Esophagus muscularis mucosa (tissue), 4 donors: ENCODE data around the gene RTN3. TPM values are rescaled to one million over a fixed set of nuclear protein-coding genes. Genes with fewer than 3 reads are reported as not detected.
"Not testable (repeated sequence)": the region's sequence is repeated elsewhere in the genome, so short reads cannot be mapped to it uniquely, and the experiment has no call there.

Experiments
- DNase-seq: peaks from one replicate; pipeline ENCODE4 v3.0.0-alpha.2; 2017; ENCODE audit errors: extremely low spot score
- H3K27ac ChIP-seq, 4 donors: fragments of 200-600 bp; sonication (generic); replicated peaks in 1 of 4; 1 replicate in 3 of 4; 2 replicates in 1 of 4; pipeline ENCODE4 v1.5.1; 2016 to 2019; ENCODE audit warnings: mild to moderate bottlenecking in 1 of 4
- H3K27me3 ChIP-seq, 4 donors: fragments of 200-600 bp; sonication (generic); one replicate each; pipeline versions ENCODE4 v1.5.1 to v1.6.0; 2016 to 2019
- H3K36me3 ChIP-seq, 4 donors: fragments of 200-600 bp; sonication (generic); one replicate each; pipeline ENCODE4 v1.5.1; 2016 to 2019
- H3K4me1 ChIP-seq, 4 donors: fragments of 200-600 bp; sonication (generic); one replicate each; pipeline ENCODE4 v1.5.1; 2016 to 2019
- H3K4me3 ChIP-seq, 4 donors: fragments of 200-600 bp; sonication (generic); 1 replicate in 2 of 4; 2 replicates in 2 of 4; pipeline ENCODE4 v1.5.1; 2016 to 2019; ENCODE audit warnings: mild to moderate bottlenecking in 4 of 4, moderate library complexity in 1 of 4
- H3K9me3 ChIP-seq, 4 donors: fragments of 200-600 bp; sonication (generic); 1 replicate in 3 of 4; 2 replicates in 1 of 4; pipeline ENCODE4 v1.5.1; 2016 to 2019
- EP300 ChIP-seq: sonication (generic); formaldehyde crosslinking; IDR thresholded peaks from one replicate; pipeline ENCODE4 v1.6.1; 2017; ENCODE audit warnings: antibody characterized with exemption
- POLR2A ChIP-seq: fragments of 450-650 bp; IDR thresholded peaks from one replicate; pipeline ENCODE4 v1.6.1; 2017; ENCODE audit warnings: antibody characterized with exemption, moderate library complexity, mild to moderate bottlenecking, low read depth
- POLR2AphosphoS5 ChIP-seq, 2 donors: sonication (generic); formaldehyde crosslinking; IDR thresholded peaks; one replicate each; pipeline ENCODE4 v1.6.1; 2017; ENCODE audit warnings: antibody characterized with exemption in 2 of 2
- WGBS: methylation state at CpG from one replicate; pipeline ENCODE4 v1.1.5; 2018; 5-methylcytosine and 5-hydroxymethylcytosine counted together
- intact Hi-C: fragments of 100-400 bp; cut with DNase I; formaldehyde crosslinking; loops from one replicate; pipeline ENCODE4 v1.15.1; 2023
- total RNA-seq, 4 donors: library from RNA; depleted of rRNA; stranded (reverse); fragments of >200 nt; gene quantifications; one replicate each; pipeline versions ENCODE4 v1.1.0 to v1.2.1, GENCODE V29; 2016
- TF ChIP-seq, protein P1 (sequence below), 3 experiments: fragments of 200-600 bp in 2 of 3; fragments of 450-650 bp in 1 of 3; sonication (generic) in 2 of 3; IDR thresholded peaks; one replicate each; pipeline ENCODE4 v1.5.1; 2017 to 2019; ENCODE audit warnings: antibody characterized with exemption in 3 of 3, mild to moderate bottlenecking in 2 of 3, moderate library complexity in 1 of 3

RTN3 gene
- total RNA-seq, 4 donors from 2014 or later, result 79.5 to 97.4 (median 87.1) TPM

DNA sequence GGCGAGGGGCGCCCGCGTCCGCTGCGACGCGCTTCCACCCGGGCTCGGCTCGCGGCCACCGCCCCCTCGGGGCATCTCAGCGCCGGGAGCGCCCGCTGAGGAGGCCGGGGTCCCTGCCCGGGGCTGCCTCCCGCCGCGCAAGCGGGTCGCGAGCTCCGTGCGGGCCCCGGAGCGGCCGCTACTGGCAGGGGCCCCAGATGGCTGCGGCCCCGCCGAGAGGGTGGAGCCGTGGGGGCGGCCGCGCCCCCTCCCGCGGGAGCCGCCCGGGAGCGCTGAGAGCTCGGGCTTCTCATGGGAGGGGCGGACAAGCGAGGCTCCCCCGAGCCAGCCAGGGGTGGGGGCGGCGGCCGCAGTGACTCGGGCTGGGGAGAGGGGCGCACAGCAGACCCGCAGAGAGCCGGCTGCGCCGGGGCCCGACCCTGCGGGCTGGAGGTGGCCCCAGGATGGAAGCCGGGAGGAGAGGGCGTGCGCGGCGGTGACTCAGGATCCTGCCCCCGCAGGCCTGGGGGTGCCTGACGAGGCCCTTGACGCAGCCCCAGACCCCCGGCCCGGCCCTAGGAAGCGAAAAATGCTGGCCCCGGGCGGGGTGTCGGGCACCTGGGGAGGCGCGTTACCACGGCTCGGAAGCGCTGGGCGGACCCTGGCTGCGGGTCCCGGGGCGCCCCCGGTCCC lies 87.9 kb downstream of the RTN3 start:
- H3K9me3 ChIP-seq, result no peaks in the 10 kb centered on the region
- DNase-seq, result no peak
- intact Hi-C loops, result loop anchor here (2.0 to 10.0 kb wide), 3 partner anchors 44 to 386 kb away; partner anchors contain the start of gene SPINDOC
- H3K36me3 ChIP-seq, result peaks cover 0 to 16% (median 2%) of the 10 kb centered on the region in 4 donors
- H3K27ac ChIP-seq, result peak overlapping the region; percentile 86 to 93 (median 89)
- peaks cover 33 to 48% (median 45%) of the 10 kb centered on the region in 4 donors for H3K4me1 ChIP-seq
- no peaks in the 10 kb centered on the region for H3K27me3 ChIP-seq
- no CpG with 5 or more reads among the region's 82 CpGs for WGBS
- TF ChIP-seq EP300 (no peak), POLR2AphosphoS5 (IDR thresholded peaks at IDR 0.05) (peak in 1 of 2 donors; percentile 50), POLR2A (no peak)
- TF ChIP-seq, protein P1, sequence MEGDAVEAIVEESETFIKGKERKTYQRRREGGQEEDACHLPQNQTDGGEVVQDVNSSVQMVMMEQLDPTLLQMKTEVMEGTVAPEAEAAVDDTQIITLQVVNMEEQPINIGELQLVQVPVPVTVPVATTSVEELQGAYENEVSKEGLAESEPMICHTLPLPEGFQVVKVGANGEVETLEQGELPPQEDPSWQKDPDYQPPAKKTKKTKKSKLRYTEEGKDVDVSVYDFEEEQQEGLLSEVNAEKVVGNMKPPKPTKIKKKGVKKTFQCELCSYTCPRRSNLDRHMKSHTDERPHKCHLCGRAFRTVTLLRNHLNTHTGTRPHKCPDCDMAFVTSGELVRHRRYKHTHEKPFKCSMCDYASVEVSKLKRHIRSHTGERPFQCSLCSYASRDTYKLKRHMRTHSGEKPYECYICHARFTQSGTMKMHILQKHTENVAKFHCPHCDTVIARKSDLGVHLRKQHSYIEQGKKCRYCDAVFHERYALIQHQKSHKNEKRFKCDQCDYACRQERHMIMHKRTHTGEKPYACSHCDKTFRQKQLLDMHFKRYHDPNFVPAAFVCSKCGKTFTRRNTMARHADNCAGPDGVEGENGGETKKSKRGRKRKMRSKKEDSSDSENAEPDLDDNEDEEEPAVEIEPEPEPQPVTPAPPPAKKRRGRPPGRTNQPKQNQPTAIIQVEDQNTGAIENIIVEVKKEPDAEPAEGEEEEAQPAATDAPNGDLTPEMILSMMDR (IDR thresholded peaks at IDR 0.05), result no peak
- H3K4me3 ChIP-seq, result peak overlapping the region; percentile 77 to 99 (median 85)

DNA sequence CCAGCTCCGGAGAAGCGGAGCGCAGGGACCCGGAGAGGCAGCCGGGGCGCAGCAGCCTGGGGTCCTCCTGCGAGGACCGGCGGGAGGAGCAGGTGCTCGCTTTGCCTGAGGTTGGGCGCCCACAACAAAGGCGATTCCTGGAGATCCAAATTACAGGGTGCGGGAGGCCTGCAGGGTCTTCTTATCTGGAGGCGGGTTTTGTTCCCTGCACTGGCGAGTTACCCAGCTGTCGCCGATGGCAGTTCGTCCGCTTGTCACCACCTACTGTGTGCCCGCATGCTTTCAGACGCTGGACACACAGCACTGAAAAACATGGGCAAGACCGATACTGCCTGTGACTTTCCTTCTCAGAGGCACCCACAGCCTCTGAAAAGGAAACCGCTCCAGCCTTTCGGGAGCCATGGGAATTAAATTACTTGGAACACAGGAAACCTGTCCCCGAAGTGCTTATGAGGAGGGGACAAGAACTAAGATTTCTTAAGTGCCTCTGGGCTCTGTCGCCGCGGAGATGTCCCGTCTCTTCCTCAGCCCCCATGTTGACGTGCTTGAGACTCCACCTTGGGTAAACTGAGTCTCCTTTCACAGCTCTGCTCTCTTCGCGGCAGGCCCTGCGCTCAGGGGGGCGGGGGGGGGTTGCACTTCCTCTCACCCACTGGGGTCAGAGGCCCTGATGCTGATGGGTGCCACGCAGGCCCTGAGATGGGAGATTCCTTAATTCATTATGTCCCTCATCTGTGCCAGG lies 88.6 kb downstream of the RTN3 start:
- H3K4me3 ChIP-seq, result peak overlapping the region; percentile 77 to 99 (median 85)
- peak overlapping the region; percentile 86 to 93 (median 89) for H3K27ac ChIP-seq
- H3K4me1 ChIP-seq, result peaks cover 27 to 41% (median 38%) of the 10 kb centered on the region in 4 donors
- H3K27me3 ChIP-seq, result no peaks in the 10 kb centered on the region
- DNase-seq, result no peak
- H3K9me3 ChIP-seq, result no peaks in the 10 kb centered on the region
- 34% methylated on average over 22 of the region's 35 CpGs for WGBS
- intact Hi-C loops, result loop anchor here (2.0 to 10.0 kb wide), 3 partner anchors 43 to 385 kb away; partner anchors contain the start of gene SPINDOC
- H3K36me3 ChIP-seq, result peaks cover 0 to 11% (median 2%) of the 10 kb centered on the region in 4 donors
- TF ChIP-seq, protein P1 (IDR thresholded peaks at IDR 0.05), result no peak
- TF ChIP-seq EP300, result no peak
- TF ChIP-seq POLR2AphosphoS5 (IDR thresholded peaks at IDR 0.05), result no peak
- TF ChIP-seq POLR2A, result no peak

- TF ChIP-seq POLR2A (no peak), EP300 (no peak), POLR2AphosphoS5 (IDR thresholded peaks at IDR 0.05) (no peak)
- TF ChIP-seq, protein P1 (IDR thresholded peaks at IDR 0.05), result no peak
- H3K4me1 ChIP-seq, result peaks cover 18 to 32% (median 29%) of the 10 kb centered on the region in 4 donors
- intact Hi-C loops, result no loop called here
- no peaks in the 10 kb centered on the region for H3K27me3 ChIP-seq
- WGBS, result 84% methylated on average over 7 of the region's 7 CpGs
- H3K4me3 ChIP-seq, result no peak overlapping the region
- no peak for DNase-seq
- peak overlapping the region in 1 of 4 donors; percentile 93 for H3K27ac ChIP-seq
- no peaks in the 10 kb centered on the region for H3K9me3 ChIP-seq
- H3K36me3 ChIP-seq, result peaks cover 0 to 4% (median under 1%) of the 10 kb centered on the region in 4 donors
Measured at GRCh38 chr11:63770763-63771162, 89.5 kb downstream of the RTN3 start.

DNA sequence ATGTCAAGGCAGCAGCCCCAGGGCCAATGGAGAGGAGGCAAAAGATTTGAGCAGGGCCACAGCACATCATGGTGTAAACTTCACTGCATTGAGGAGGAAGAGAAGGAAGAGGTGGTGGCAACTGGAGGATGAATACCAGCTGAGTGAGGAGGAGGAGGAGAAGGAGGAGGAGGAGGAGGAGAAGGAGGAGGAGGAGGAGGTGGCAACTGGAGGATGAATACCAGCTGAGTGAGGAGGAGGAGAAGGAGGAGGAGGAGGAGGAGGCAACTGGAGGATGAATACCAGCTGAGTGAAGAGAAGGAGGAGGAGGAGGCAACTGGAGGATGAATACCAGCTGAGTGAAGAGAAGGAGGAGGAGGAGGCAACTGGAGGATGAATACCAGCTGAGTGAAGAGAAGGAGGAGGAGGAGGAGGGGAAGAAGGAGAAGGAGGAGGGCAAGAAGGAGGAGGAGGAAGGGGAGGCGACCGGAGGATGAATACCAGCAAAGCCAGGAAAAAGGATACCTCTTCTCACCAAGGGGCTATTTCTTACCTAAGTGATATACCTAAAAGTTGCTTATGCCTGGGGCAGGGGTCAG lies 90.5 kb downstream of the RTN3 start:
- H3K9me3 ChIP-seq, H3K27ac ChIP-seq, H3K36me3 ChIP-seq, H3K27me3 ChIP-seq, DNase-seq, intact Hi-C loops, H3K4me3 ChIP-seq: not testable (repeated sequence)
- WGBS, result 90% methylated on average over 2 of the region's 2 CpGs
- H3K4me1 ChIP-seq, result peaks cover 11 to 21% (median 18%) of the 10 kb centered on the region in 4 donors

DNA sequence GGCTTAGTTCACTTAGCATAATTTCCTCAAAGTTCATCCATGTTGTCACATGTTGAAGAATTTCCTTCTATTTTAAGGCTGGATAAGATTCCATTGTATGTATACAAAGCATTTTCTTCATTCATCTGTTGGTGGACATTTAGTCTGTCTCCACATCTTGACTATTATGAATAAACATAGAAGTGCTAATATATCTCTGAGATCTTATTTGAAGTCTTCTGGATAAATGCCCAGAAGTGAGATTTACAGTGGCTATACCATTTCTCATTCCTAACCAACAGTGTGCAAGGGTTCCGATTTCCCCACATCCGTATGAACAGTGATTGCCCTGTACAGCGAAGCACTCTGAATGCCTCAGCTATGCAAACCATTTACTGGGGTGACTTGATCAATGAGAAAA lies 93.9 kb downstream of the RTN3 start:
- intact Hi-C loops, result no loop called here

More for the DNA sequence above, 93.9 kb downstream of the RTN3 start:
- TF ChIP-seq, protein P1 (IDR thresholded peaks at IDR 0.05), result no peak
- TF ChIP-seq POLR2AphosphoS5 (IDR thresholded peaks at IDR 0.05) (no peak), POLR2A (no peak), EP300 (no peak)
- no peak for DNase-seq
- peaks cover 0 to 3% (median 2%) of the 10 kb centered on the region in 4 donors for H3K4me1 ChIP-seq
- H3K9me3 ChIP-seq, result no peaks in the 10 kb centered on the region
- no peaks in the 10 kb centered on the region for H3K27me3 ChIP-seq
- H3K27ac ChIP-seq, result no peak overlapping the region
- WGBS, result 40% methylated on average over 3 of the region's 3 CpGs
- no peaks in the 10 kb centered on the region for H3K36me3 ChIP-seq
- H3K4me3 ChIP-seq, result no peak overlapping the region
